Mucosa of stomach (tissue), 1 donor: ENCODE data around the gene SHISAL1.
"Not testable (repeated sequence)": the region's sequence is repeated elsewhere in the genome, so short reads cannot be mapped to it uniquely, and the experiment has no call there.

Experiments used
- H3K27me3 ChIP-seq: one replicate; pipeline ENCODE4 v1.7.0; 2013; ENCODE audit warnings: mild to moderate bottlenecking, low read length; ENCODE audit not compliant: control insufficient read depth, insufficient read depth
- H3K36me3 ChIP-seq: one replicate; pipeline ENCODE4 v1.7.0; 2013; ENCODE audit warnings: low read length; ENCODE audit not compliant: control insufficient read depth, insufficient read depth
- H3K4me1 ChIP-seq: one replicate; pipeline ENCODE4 v1.7.0; 2013; ENCODE audit warnings: mild to moderate bottlenecking, low read length; ENCODE audit not compliant: control insufficient read depth, insufficient read depth
- H3K4me3 ChIP-seq: one replicate; pipeline ENCODE4 v1.7.0; 2013; ENCODE audit warnings: low read length
- H3K9ac ChIP-seq: one replicate; pipeline ENCODE4 v1.7.0; 2013; ENCODE audit warnings: mild to moderate bottlenecking, low read length, moderate library complexity
- H3K9me3 ChIP-seq: one replicate; pipeline ENCODE4 v1.7.0; 2013; ENCODE audit warnings: mild to moderate bottlenecking, low read length, moderate library complexity; ENCODE audit not compliant: control insufficient read depth
- donor health status: Pancreatic carcinoma.

SHISAL1 gene

GRCh38 chr22:44304354-44304753 lies 8.4 kb downstream of the SHISAL1 start:
- Histone ChIP-seq H3K4me3 (no peak overlapping the region), H3K27me3 (peaks cover 8% of the 10 kb centered on the region), H3K9me3 (no peaks in the 10 kb centered on the region), H3K4me1 (no peaks in the 10 kb centered on the region), H3K36me3 (no peaks in the 10 kb centered on the region), H3K9ac (no peak overlapping the region)

GRCh38 chr22:44302363-44302762 lies 10.4 kb downstream of the SHISAL1 start:
- not testable (repeated sequence) for H3K4me3 ChIP-seq, H3K27me3 ChIP-seq, H3K9ac ChIP-seq, H3K36me3 ChIP-seq, H3K4me1 ChIP-seq, H3K9me3 ChIP-seq

GRCh38 chr22:44301039-44301438 lies 11.7 kb downstream of the SHISAL1 start:
- no peak overlapping the region for H3K4me3 ChIP-seq
- H3K9me3 ChIP-seq: no peaks in the 10 kb centered on the region
- H3K36me3 ChIP-seq: no peaks in the 10 kb centered on the region
- H3K9ac ChIP-seq: no peak overlapping the region
- no peaks in the 10 kb centered on the region for H3K4me1 ChIP-seq
- H3K27me3 ChIP-seq: peaks cover 8% of the 10 kb centered on the region

- Histone ChIP-seq H3K9me3 (no peaks in the 10 kb centered on the region), H3K27me3 (peaks cover 8% of the 10 kb centered on the region), H3K36me3 (no peaks in the 10 kb centered on the region), H3K9ac (no peak overlapping the region), H3K4me1 (no peaks in the 10 kb centered on the region), H3K4me3 (no peak overlapping the region)
These were observed 13.6 kb downstream of the SHISAL1 start for GRCh38 chr22:44299124-44299523.

GRCh38 chr22:44298406-44299091 lies 14.2 kb downstream of the SHISAL1 start:
- H3K9me3 ChIP-seq: no peaks in the 10 kb centered on the region
- no peaks in the 10 kb centered on the region for H3K4me1 ChIP-seq
- H3K9ac ChIP-seq: no peak overlapping the region
- no peaks in the 10 kb centered on the region for H3K36me3 ChIP-seq
- no peak overlapping the region for H3K4me3 ChIP-seq
- peaks cover 8% of the 10 kb centered on the region for H3K27me3 ChIP-seq

- Histone ChIP-seq H3K36me3 (no peaks in the 10 kb centered on the region), H3K4me3 (no peak overlapping the region), H3K9ac (no peak overlapping the region), H3K4me1 (no peaks in the 10 kb centered on the region), H3K27me3 (peaks cover 8% of the 10 kb centered on the region), H3K9me3 (no peaks in the 10 kb centered on the region)
These were observed 15.2 kb downstream of the SHISAL1 start for GRCh38 chr22:44297470-44298061.

- Histone ChIP-seq H3K27me3 (peaks cover 7% of the 10 kb centered on the region), H3K9ac (no peak overlapping the region), H3K4me3 (no peak overlapping the region), H3K9me3 (no peaks in the 10 kb centered on the region), H3K36me3 (no peaks in the 10 kb centered on the region), H3K4me1 (no peaks in the 10 kb centered on the region)
These were observed 17.3 kb downstream of the SHISAL1 start for GRCh38 chr22:44295406-44295805.

- H3K36me3 ChIP-seq: no peaks in the 10 kb centered on the region
- H3K9ac ChIP-seq: no peak overlapping the region
- no peaks in the 10 kb centered on the region for H3K9me3 ChIP-seq
- H3K27me3 ChIP-seq: no peaks in the 10 kb centered on the region
- no peak overlapping the region for H3K4me3 ChIP-seq
- H3K4me1 ChIP-seq: no peaks in the 10 kb centered on the region
These were observed 18.9 kb downstream of the SHISAL1 start for GRCh38 chr22:44293876-44294275.

- H3K9ac ChIP-seq: no peak overlapping the region
- no peaks in the 10 kb centered on the region for H3K4me1 ChIP-seq
- no peaks in the 10 kb centered on the region for H3K27me3 ChIP-seq
- no peaks in the 10 kb centered on the region for H3K9me3 ChIP-seq
- no peaks in the 10 kb centered on the region for H3K36me3 ChIP-seq
- H3K4me3 ChIP-seq: no peak overlapping the region
These were observed 19.7 kb downstream of the SHISAL1 start for GRCh38 chr22:44293034-44293433.

- H3K4me1 ChIP-seq: no peaks in the 10 kb centered on the region
- H3K4me3 ChIP-seq: no peak overlapping the region
- H3K27me3 ChIP-seq: no peaks in the 10 kb centered on the region
These were observed 20.2 kb downstream of the SHISAL1 start for GRCh38 chr22:44292521-44292920.

GRCh38 chr22:44291674-44292360 lies 20.9 kb downstream of the SHISAL1 start:
- Histone ChIP-seq H3K27me3 (no peaks in the 10 kb centered on the region), H3K9me3 (no peaks in the 10 kb centered on the region), H3K9ac (no peak overlapping the region), H3K4me3 (no peak overlapping the region), H3K4me1 (no peaks in the 10 kb centered on the region), H3K36me3 (no peaks in the 10 kb centered on the region)

More at GRCh38 chr22:44292521-44292920, 20.2 kb downstream of the SHISAL1 start:
- H3K9me3 ChIP-seq: no peaks in the 10 kb centered on the region
- no peak overlapping the region for H3K9ac ChIP-seq
- H3K36me3 ChIP-seq: no peaks in the 10 kb centered on the region

GRCh38 chr22:44291265-44291664 lies 21.5 kb downstream of the SHISAL1 start:
- Histone ChIP-seq H3K4me1 (no peaks in the 10 kb centered on the region), H3K9ac (no peak overlapping the region), H3K27me3 (no peaks in the 10 kb centered on the region), H3K9me3 (no peaks in the 10 kb centered on the region), H3K36me3 (no peaks in the 10 kb centered on the region), H3K4me3 (no peak overlapping the region)
